ENCODE data around the gene POTEJ. TPM values are rescaled to one million over a fixed set of nuclear protein-coding genes. Genes with fewer than 3 reads are reported as not detected.
"Not testable (repeated sequence)": the region's sequence is repeated elsewhere in the genome, so short reads cannot be mapped to it uniquely, and the experiment has no call there.

The POTEJ gene
- total RNA-seq, 2 donors from 2014 or later, result 2.6 TPM; not detected in 1

DNA sequence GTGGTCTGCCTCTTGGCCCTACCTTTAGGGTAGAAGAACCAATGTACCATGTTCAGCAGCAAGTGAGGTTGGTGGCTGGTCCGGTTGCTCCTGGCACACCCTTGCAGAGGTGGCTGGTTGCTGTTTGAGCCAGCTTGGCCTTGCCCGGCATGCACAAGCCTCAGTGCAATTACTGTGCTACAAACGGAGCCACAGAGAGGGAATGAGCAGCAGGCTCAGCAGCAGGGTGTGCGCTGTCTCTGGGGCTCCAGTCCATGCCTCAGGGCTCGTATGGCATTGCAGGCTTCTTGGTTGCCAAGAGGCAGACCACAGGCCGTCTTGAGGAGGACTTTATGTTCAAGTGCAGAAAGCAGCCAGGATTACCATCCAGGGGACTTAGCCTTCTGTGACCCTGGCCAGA lies 53.3 kb downstream of the POTEJ start:
- not testable (repeated sequence) for H3K36me3 ChIP-seq; H3K27ac ChIP-seq; H3K9me3 ChIP-seq; H3K4me3 ChIP-seq; H3K27me3 ChIP-seq; H3K4me1 ChIP-seq; DNase-seq (ENCODE audit: low spot score)

DNA sequence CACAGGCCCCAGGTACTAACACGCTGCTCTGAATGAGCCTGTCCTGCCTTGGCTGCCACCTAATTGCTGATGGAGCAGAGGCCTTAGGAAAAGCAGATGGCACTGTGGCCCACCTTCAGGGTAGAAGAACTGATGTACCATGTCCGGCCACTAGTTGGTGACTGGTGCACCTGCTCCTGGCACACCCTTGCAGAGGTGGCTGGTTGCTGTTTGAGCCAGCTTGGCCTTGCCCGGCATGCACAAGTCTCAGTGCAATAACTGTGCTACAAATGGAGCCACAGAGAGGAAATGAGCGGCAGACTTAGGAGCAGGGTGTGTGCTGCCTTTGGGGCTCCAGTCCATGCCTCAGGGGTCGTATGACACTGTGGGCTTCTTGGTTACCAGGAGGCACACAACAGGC lies 54.4 kb downstream of the POTEJ start:
- not testable (repeated sequence) for H3K27me3 ChIP-seq

DNA sequence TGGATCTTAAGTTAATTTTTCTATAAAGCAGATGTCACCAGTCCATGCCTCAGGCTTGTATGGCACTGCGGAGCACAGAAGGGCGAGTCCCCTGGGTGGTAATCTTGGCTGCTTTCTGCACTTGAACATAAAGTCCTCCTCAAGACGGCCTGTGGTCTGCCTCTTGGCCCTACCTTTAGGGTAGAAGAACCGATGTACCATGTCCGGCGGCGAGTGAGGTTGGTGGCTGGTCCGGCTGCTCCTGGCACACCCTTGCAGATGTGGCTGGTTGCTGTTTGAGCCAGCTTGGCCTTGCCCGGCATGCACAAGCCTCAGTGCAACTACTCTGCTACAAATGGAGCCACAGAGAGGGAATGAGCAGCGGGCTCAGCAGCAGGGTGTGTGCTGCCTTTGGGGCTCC lies 56.3 kb downstream of the POTEJ start:
- H3K27ac ChIP-seq; H3K4me3 ChIP-seq; H3K9me3 ChIP-seq; H3K4me1 ChIP-seq; DNase-seq (ENCODE audit: low spot score); H3K36me3 ChIP-seq; H3K27me3 ChIP-seq: not testable (repeated sequence)

More for the DNA sequence above, 54.4 kb downstream of the POTEJ start:
- not testable (repeated sequence) for H3K9me3 ChIP-seq; H3K27ac ChIP-seq; H3K4me3 ChIP-seq; DNase-seq (ENCODE audit: low spot score); H3K36me3 ChIP-seq; H3K4me1 ChIP-seq

DNA sequence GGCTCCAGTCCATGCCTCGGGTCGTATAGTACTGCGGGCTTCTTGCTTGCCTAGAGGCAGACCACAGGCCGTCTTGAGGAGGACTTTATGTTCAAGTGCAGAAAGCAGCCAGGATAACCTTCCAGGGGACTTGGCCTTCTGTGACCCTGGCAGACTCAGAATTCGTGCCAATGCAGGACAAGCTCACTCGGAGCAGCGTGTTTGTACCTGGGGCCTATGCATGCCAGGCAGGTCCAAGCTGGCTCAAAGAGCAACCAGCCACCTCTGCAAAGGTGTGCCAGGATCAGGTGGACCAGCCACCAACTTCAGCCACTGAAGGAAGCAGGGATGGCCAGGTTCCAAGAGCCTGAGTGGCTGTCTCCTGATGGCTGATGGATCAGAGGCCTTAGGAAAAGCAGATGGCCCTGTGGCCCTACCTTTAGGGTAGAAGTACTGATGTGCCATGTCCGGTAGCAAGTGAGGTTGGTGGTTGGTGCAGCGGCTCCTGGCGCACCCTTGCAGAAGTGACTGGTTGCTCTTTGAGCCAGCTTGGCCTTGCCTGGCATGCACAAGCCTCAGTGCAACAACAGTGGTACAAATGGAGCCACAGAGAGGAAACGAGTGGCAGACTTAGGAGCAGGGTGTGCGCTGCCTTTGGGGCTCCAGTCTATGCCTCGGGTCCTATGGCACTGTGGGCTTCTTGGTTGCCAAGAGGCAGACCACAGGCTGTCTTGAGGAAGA lies 58.9 kb downstream of the POTEJ start:
- not testable (repeated sequence) for H3K4me3 ChIP-seq; DNase-seq (ENCODE audit: low spot score); H3K27ac ChIP-seq; H3K36me3 ChIP-seq; H3K27me3 ChIP-seq; H3K9me3 ChIP-seq; H3K4me1 ChIP-seq

DNA sequence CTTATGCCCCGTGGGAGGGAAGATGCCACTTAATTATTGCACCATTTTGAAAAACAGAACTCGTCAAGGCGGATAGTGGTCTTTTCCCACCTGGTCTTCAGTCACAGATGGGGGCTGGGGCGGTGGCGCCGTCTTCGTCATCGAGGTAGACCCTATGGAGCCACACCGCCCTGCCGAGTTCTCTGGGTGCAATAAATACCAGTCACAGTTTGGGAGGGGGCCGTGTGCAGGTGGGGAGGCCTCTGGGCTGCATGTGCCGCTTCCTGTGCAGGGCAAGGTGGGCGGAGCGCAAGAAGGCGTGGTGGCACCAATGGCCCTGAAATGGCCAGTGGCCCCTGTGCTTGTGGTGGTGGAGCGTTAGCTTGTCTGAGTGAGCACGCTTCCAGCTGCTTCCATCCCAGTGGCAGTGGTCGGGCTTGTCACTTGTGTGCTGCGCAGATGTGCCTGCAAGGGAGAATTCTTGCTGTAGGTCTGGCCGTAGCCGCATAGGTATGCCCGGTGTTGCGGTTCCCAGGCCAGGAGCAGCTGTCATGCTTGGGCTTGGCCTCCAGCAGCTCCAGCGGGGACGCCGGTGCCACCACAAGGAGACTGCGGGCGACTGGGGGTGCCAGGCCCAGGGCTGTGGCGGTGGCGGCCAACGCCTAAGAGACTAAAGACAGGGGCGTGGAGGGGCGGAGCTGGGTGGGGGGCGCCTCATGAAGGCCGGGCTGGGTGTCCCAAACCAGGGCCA lies 81.0 kb downstream of the POTEJ start:
- DNase-seq (ENCODE audit: low spot score); H3K27ac ChIP-seq; H3K4me3 ChIP-seq; H3K27me3 ChIP-seq; H3K4me1 ChIP-seq; H3K9me3 ChIP-seq; H3K36me3 ChIP-seq: not testable (repeated sequence)

DNA sequence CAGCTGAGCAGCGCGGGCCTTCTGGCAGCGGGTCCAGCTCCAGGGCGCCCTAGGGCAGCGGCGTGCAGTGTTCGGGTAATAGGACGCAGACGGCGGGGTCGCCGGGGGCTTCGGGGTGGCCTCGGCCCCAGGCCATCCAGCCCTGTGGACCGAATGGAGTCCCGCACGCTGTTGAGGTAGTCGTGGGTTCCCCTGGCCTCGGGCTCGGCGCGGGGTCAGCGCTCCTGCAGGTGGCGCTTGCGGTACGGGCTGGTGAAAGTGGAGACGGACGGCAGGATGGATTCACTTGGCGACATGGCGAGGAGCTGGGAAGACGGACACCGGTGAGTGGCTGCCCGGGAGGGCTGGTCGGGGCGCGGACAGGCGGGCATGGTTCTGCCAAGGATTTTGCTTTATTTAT lies 82.2 kb downstream of the POTEJ start:
- H3K36me3 ChIP-seq; H3K27ac ChIP-seq; H3K27me3 ChIP-seq; DNase-seq (ENCODE audit: low spot score); H3K4me1 ChIP-seq; H3K9me3 ChIP-seq: not testable (repeated sequence)
- H3K4me3 ChIP-seq, result peak overlapping the region in 1 of 2 donors; percentile 26
- TF ChIP-seq, protein P1, sequence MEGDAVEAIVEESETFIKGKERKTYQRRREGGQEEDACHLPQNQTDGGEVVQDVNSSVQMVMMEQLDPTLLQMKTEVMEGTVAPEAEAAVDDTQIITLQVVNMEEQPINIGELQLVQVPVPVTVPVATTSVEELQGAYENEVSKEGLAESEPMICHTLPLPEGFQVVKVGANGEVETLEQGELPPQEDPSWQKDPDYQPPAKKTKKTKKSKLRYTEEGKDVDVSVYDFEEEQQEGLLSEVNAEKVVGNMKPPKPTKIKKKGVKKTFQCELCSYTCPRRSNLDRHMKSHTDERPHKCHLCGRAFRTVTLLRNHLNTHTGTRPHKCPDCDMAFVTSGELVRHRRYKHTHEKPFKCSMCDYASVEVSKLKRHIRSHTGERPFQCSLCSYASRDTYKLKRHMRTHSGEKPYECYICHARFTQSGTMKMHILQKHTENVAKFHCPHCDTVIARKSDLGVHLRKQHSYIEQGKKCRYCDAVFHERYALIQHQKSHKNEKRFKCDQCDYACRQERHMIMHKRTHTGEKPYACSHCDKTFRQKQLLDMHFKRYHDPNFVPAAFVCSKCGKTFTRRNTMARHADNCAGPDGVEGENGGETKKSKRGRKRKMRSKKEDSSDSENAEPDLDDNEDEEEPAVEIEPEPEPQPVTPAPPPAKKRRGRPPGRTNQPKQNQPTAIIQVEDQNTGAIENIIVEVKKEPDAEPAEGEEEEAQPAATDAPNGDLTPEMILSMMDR (IDR thresholded peaks at IDR 0.05), result peak in 1 of 2 donors; percentile 53

DNA sequence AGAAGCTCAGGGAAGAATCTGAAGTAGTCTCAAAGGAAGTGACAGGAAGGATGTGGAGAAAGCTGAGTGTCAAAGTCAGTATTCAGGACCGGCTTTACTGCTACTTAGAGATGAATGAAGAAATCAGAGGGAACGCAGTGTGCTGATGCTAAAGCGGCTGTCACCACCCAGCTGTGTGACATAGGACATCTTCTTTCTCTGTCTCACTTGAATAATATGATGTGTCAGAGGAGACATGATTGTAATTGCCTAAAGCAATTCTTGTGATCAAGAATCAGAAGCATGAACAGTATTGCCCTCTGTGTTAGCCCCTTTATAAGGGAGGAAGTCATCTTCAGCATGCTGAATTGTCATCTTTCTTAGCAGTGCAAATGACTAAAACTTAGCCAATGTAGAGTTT lies 92.0 kb downstream of the POTEJ start:
- not testable (repeated sequence) for DNase-seq (ENCODE audit: low spot score); H3K4me1 ChIP-seq; H3K36me3 ChIP-seq; H3K27ac ChIP-seq; H3K4me3 ChIP-seq; H3K9me3 ChIP-seq; H3K27me3 ChIP-seq

Other genes starting within 250 kb of the POTEJ start
- gene POTEI, start 102.1 kb upstream of the POTEJ start, total RNA-seq, result 1 to 10 TPM in 1 of 2 donors, not detected in 1; 3.2 TPM
- not detected for gene CFC1B, start 90.2 kb upstream of the POTEJ start, total RNA-seq
- 10 to 100 TPM in 1 of 2 donors, not detected in 1; 13.4 TPM for gene CFC1, start 11.9 kb upstream of the POTEJ start, total RNA-seq
- not detected for gene GPR148, start 117.6 kb downstream of the POTEJ start, total RNA-seq
- not detected for gene AMER3, start 144.1 kb downstream of the POTEJ start, total RNA-seq
- 1 to 10 TPM; 3.5 to 8.1 TPM for gene ARHGEF4, start 225.5 kb downstream of the POTEJ start, total RNA-seq